Epidermal melanocyte (primary cell): Measurements from ENCODE around the gene C21orf91.

Experiments
- DNase-seq: peaks from one replicate; pipeline ENCODE4 v3.0.0; 2011; ENCODE audit warnings: low spot score; ENCODE audit not compliant: insufficient read length

Gene C21orf91

GRCh38 chr21:17819114-17819876 lies at the start of gene C21orf91:
Gene C21orf91 (minus strand): TSS chr21:17819356. CDS start chr21:17818318, 1,038 bp downstream.
- peak; percentile 94 for DNase-seq

DNA sequence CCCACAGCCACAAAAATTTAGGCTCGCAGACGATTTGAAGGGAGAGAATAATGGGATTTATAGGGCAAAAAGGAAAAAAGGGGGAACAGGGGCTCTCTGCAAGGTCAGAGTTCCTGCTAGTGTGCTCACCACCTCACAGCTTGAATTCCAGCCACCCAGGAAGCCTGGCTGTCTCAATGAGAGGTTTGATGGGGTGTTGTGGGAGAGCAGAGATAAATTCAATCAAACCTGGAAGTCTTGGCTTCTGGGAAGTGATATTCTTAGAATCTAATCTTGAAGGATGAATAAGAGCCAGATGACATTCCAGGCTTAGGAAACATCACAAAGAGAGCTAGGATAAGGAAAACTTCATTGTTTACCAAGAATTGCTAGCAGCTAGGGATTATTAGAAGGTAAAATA lies 47.4 kb upstream of the C21orf91 start:
- DNase-seq: no peak

- DNase-seq: no peak
Measured at GRCh38 chr21:17859661-17860060, 40.5 kb upstream of the C21orf91 start.

DNA sequence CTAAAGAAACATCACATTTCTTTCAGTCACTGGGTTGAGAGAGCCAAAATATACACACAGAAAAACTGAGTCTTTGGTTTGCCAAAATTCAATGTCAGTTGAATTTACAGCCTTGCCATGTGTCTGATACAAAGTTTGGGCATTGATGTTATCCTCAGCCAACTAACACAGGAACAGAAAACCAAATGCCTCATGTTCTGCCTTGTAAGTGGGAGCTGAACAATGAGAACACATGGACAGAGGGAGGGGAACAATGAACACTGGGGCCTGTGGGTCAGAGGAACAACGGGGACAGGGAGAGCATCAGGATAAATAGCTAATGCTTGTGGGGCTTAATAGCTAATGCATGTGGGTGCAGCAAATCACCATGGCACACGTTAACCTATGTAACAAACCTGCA lies 39.6 kb upstream of the C21orf91 start:
- no peak for DNase-seq

- DNase-seq: no peak
Measured at GRCh38 chr21:17854745-17855144, 35.6 kb upstream of the C21orf91 start.

DNA sequence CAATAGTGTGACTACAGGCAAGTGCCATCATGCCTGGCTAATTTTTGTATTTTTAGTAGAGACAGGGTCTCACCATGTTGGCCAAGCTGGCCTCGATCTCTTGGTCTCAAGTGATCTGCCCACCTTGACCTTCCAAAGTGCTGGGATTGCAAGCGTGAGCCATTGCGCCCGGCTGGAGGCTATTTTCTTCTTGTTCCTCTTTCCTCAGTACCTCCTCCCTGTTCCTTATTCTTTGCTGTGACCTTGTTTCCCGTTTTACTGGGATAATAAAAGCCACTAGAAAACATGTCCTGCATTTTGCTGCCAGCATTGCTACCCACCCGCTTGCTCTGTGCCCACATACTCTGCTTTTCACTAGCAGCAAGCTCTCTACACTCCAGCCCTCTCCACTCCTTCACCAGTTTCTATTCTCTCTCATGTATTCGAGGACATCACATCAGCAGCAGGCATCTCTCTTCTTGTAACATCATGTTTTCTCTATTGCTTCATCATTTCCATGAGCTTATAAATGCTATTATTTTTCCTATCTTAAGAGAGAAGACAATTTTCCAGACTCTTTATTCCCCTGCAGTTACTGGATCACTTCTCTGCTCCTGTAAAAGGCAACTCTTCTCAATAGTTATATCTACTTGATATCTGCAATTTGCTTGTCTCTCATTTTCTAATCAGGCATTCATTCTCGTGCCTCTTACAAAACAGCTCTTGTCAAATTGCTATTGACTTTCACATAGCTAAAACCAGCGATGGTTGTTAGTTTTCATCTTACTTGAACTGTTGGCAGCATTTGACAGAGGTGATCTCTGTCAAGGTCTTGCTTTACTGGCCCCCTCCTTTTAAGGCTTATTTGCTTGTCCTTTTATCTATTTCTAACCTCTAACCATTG lies 34.5 kb upstream of the C21orf91 start:
- DNase-seq: no peak

DNA sequence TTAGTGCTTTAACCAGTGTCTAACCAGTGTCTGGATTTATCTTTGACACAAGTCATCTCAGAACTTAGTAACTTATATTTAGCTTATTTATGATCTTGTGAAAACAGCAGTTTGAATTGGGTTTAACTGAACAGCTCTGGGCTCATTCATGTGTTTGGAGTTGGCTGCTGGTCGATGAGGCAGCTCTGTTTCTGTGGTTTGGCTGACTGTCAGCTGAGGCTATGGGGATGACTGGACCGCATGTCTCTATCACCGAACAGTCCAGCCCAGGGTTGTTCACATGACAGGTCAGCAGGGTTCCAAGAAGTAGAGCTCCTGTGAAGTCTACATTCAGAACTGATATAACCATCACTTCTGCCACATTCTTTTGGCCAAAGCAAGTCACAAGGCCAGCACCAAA lies 29.1 kb upstream of the C21orf91 start:
- peak; percentile 81 for DNase-seq

GRCh38 chr21:17841103-17841502 lies 21.9 kb upstream of the C21orf91 start:
- DNase-seq: no peak

DNA sequence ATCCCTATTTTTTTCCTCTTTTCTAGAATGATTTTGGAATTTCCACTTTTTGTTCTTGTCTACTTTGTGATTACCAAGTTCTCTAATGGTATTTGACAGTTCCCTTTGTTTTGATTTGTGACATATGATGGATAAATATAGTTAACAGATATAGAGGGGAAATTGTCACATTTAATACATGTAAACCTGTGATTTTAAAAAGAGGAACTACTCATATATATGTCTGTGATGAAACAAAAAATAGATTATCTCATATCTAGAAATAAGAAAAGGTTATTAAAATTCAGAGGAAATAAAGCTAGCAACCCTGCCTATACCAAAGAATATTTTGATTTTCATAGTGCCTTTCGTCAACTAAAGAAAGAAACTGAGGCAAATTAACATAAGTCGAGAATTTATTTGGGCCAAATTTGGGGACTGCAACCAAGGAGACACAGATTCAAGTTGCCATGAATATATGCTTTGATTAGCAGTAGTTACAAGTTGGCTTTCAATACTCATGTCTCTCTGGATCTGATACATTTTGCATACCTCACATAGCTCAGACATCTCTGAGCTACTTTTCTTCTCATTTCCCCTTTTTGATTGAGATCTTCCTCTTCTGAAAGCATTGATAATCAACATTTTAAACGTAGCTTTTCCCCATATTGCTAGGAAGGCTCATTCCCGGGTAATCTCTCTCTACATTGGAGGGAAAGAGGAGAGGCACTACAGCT lies 15.6 kb upstream of the C21orf91 start:
- DNase-seq: no peak

- DNase-seq: no peak
Measured at GRCh38 chr21:17829472-17829871, 10.3 kb upstream of the C21orf91 start.

GRCh38 chr21:17828223-17828622 lies 9.1 kb upstream of the C21orf91 start:
- DNase-seq: no peak

DNA sequence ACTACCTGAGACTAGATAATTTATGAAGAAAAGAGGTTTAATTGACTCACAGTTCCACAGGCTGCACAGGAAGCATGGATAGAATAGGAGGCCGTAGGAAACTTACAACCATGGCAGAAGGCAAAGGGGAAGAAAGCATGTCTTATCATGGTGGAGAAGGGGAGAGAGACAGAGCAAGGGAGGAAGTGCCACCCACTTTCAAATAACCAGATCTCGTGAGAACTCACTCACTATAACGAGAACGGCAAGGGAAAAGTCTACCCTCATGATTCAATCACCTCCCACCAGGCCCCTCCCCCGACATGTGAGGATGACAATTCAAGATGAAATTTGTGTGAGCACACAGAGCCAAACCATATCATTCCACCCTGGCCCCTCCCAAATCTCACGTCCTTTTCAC lies 4.7 kb upstream of the C21orf91 start:
- no peak for DNase-seq

GRCh38 chr21:17821121-17821520 lies 2.0 kb upstream of the C21orf91 start:
- no peak for DNase-seq

GRCh38 chr21:17819877-17820229 lies 697 bp upstream of the C21orf91 start:
- no peak for DNase-seq

GRCh38 chr21:17818186-17819113 lies 706 bp downstream of the C21orf91 start:
- DNase-seq: no peak

DNA sequence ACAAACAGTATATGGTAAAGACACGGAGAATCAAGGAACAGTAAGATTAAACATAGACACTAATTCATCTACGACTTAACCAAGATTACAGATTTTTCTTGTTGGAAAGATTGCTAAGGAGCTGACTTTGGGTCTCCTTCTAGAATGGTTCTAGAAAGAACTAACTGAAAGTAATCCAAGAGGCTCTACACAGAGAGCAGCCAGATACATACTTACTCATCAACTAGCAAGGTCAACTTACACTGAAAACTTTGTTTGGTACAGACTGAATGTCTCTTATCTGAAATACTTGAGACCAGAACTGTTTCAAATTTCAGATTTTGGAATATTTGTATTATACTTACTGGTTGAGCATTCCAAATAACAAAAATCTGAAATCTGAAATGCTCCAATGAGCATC lies 5.8 kb downstream of the C21orf91 start:
- no peak for DNase-seq

- DNase-seq: no peak
Measured at GRCh38 chr21:17805966-17806365, 13.2 kb downstream of the C21orf91 start.

- no peak for DNase-seq
Measured at GRCh38 chr21:17803536-17803935, 15.6 kb downstream of the C21orf91 start.

GRCh38 chr21:17802572-17802971 lies 16.6 kb downstream of the C21orf91 start:
- no peak for DNase-seq

- no peak for DNase-seq
Measured at GRCh38 chr21:17799414-17800164, 19.6 kb downstream of the C21orf91 start.
